GM11168 (cell line): ENCODE measurements around the gene COPZ2.

Experiments used
- in situ Hi-C: fragments of 300-500 bp; cut with MboI; formaldehyde crosslinking; loops from one replicate; pipeline ENCODE4 v1.12.0; 2022; ENCODE audit warnings: low sequenced_read_pairs; ENCODE audit not compliant: unreplicated experiment

The COPZ2 gene

GRCh38 chr17:48056879-48057278 is 19.3 kb upstream of the COPZ2 start:
- in situ Hi-C loops, result no loop called here

GRCh38 chr17:48056246-48056745 is 18.7 kb upstream of the COPZ2 start:
- in situ Hi-C loops, result no loop called here

GRCh38 chr17:48055531-48056245 is 18.1 kb upstream of the COPZ2 start:
- in situ Hi-C loops, result no loop called here

- in situ Hi-C loops, result no loop called here
Measured at GRCh38 chr17:48054238-48055185, 16.9 kb upstream of the COPZ2 start.

GRCh38 chr17:48053758-48054237 is 16.2 kb upstream of the COPZ2 start:
- in situ Hi-C loops, result no loop called here

- in situ Hi-C loops, result no loop called here
Measured at GRCh38 chr17:48052956-48053757, 15.6 kb upstream of the COPZ2 start.

GRCh38 chr17:48051706-48052486 is 14.3 kb upstream of the COPZ2 start:
- in situ Hi-C loops, result no loop called here

GRCh38 chr17:48051283-48051682 is 13.7 kb upstream of the COPZ2 start:
- in situ Hi-C loops, result no loop called here

- in situ Hi-C loops, result no loop called here
Measured at GRCh38 chr17:48048384-48049126, 11.0 kb upstream of the COPZ2 start.

GRCh38 chr17:48047741-48048383 is 10.3 kb upstream of the COPZ2 start, which contains the start of gene NFE2L1:
Gene NFE2L1 (plus strand): TSS chr17:48048359. CDS start chr17:48051119, 2,760 bp downstream.
- in situ Hi-C loops, result no loop called here

GRCh38 chr17:48047113-48047740 is 9.6 kb upstream of the COPZ2 start:
- in situ Hi-C loops, result no loop called here

GRCh38 chr17:48046296-48046695 is 8.7 kb upstream of the COPZ2 start:
- in situ Hi-C loops, result no loop called here

GRCh38 chr17:48045316-48046001 is 7.9 kb upstream of the COPZ2 start:
- in situ Hi-C loops, result no loop called here

- in situ Hi-C loops, result no loop called here
Measured at GRCh38 chr17:48044851-48045250, 7.3 kb upstream of the COPZ2 start.

- in situ Hi-C loops, result no loop called here
Measured at GRCh38 chr17:48043176-48043575, 5.6 kb upstream of the COPZ2 start.

GRCh38 chr17:48038687-48039086 is 1.1 kb upstream of the COPZ2 start:
- in situ Hi-C loops, result no loop called here

- in situ Hi-C loops, result no loop called here
Measured at GRCh38 chr17:48037838-48038323, 284 bp upstream of the COPZ2 start.
